Raji (cell line): Measurements from ENCODE around the gene PNMT.

Experiments
- POLR2A ChIP-seq: IDR thresholded peaks from 2 replicates; pipeline ENCODE4 v1.6.1; 2011; ENCODE audit warnings: low read depth, low read length, control low read depth; ENCODE audit not compliant: insufficient read depth

PNMT gene

GRCh38 chr17:39660397-39661385, 7.6 kb upstream of the PNMT start:
- no peak for TF ChIP-seq POLR2A

GRCh38 chr17:39661744-39662541, 6.3 kb upstream of the PNMT start:
- TF ChIP-seq POLR2A, result no peak

GRCh38 chr17:39662551-39663339, 5.5 kb upstream of the PNMT start:
- TF ChIP-seq POLR2A, result no peak

GRCh38 chr17:39663340-39663687, 4.9 kb upstream of the PNMT start:
- no peak for TF ChIP-seq POLR2A

GRCh38 chr17:39663688-39664580, 4.3 kb upstream of the PNMT start:
- TF ChIP-seq POLR2A, result no peak

GRCh38 chr17:39664581-39665561, 3.4 kb upstream of the PNMT start, which contains the start of gene TCAP:
Gene TCAP (plus strand): TSS chr17:39665349. CDS start chr17:39665360, 11 bp downstream.
- no peak for TF ChIP-seq POLR2A

- no peak for TF ChIP-seq POLR2A
Observed at GRCh38 chr17:39665642-39666224, 2.5 kb upstream of the PNMT start.

- no peak for TF ChIP-seq POLR2A
Observed at GRCh38 chr17:39666231-39666600, 2.0 kb upstream of the PNMT start.

GRCh38 chr17:39666601-39667261, 1.5 kb upstream of the PNMT start:
- no peak for TF ChIP-seq POLR2A

- no peak for TF ChIP-seq POLR2A
Observed at GRCh38 chr17:39667262-39667944, 850 bp upstream of the PNMT start.

GRCh38 chr17:39669897-39670735, 1.9 kb downstream of the PNMT start:
- TF ChIP-seq POLR2A, result no peak
